Testis (tissue), 2 donors: Measurements from ENCODE around the gene KIF7.

Experiments used
- POLR2A ChIP-seq: fragments of 450-650 bp; IDR thresholded peaks from one replicate; pipeline ENCODE4 v1.6.1; 2017; ENCODE audit warnings: antibody characterized with exemption, mild to moderate bottlenecking, moderate library complexity
- TF ChIP-seq, protein P1 (sequence below), 3 experiments: fragments of 450-650 bp in 2 of 3; fragments of 200-600 bp in 1 of 3; sonication (generic) in 1 of 3; IDR thresholded peaks; one replicate each; pipeline ENCODE4 v1.5.1; 2016 to 2019; ENCODE audit warnings: antibody characterized with exemption in 3 of 3, mild to moderate bottlenecking in 2 of 3, moderate library complexity in 1 of 3

DNA sequence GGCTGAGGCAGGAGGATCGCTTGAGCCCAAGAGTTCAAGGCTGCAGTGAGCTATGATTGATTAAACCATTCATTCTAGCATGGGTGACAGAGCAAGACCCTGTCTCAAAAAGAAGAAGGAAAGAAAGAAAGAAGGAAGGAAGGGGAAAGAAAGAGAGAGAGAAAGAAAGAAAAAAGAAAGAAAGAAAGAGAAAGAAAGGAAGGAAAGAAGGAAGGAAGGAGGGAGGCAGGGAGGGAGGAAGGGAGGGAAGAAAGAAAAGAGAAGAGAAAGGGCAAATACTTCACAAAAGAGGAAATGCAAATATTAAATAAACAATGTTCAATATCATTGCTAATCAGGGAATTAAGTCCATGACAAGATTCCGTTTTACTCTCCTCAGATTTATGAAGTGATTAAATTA is 4.0 kb upstream of the KIF7 start:
- TF ChIP-seq, protein P1, sequence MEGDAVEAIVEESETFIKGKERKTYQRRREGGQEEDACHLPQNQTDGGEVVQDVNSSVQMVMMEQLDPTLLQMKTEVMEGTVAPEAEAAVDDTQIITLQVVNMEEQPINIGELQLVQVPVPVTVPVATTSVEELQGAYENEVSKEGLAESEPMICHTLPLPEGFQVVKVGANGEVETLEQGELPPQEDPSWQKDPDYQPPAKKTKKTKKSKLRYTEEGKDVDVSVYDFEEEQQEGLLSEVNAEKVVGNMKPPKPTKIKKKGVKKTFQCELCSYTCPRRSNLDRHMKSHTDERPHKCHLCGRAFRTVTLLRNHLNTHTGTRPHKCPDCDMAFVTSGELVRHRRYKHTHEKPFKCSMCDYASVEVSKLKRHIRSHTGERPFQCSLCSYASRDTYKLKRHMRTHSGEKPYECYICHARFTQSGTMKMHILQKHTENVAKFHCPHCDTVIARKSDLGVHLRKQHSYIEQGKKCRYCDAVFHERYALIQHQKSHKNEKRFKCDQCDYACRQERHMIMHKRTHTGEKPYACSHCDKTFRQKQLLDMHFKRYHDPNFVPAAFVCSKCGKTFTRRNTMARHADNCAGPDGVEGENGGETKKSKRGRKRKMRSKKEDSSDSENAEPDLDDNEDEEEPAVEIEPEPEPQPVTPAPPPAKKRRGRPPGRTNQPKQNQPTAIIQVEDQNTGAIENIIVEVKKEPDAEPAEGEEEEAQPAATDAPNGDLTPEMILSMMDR (IDR thresholded peaks at IDR 0.05), result no peak
- TF ChIP-seq POLR2A, result no peak
